Neuronal stem cell (in vitro differentiated cells): ENCODE data around the gene PCYOX1L.
A peak's percentile ranks its signal among the peaks of the same experiment; 100 is the strongest.

Experiments
- DNase-seq: peaks from one replicate; pipeline ENCODE4 v3.0.0-alpha.2; 2013; ENCODE audit warnings: low spot score
- H2AFZ ChIP-seq: one replicate; pipeline ENCODE4 v1.6.1; 2013; ENCODE audit warnings: mild to moderate bottlenecking, low read length, inconsistent platforms
- H2AK5ac ChIP-seq: 2 replicates; pipeline ENCODE4 v1.6.1; 2013; ENCODE audit warnings: low read depth, mild to moderate bottlenecking, inconsistent platforms, low read length, moderate library complexity, mixed read lengths
- H2BK120ac ChIP-seq: 2 replicates; pipeline ENCODE4 v1.6.1; 2013; ENCODE audit warnings: low read depth, mild to moderate bottlenecking, inconsistent platforms, low read length, moderate library complexity, mixed read lengths
- H2BK12ac ChIP-seq: one replicate; pipeline ENCODE4 v1.6.1; 2013; ENCODE audit warnings: low read length, inconsistent platforms
- H2BK15ac ChIP-seq: 2 replicates; pipeline ENCODE4 v1.6.1; 2013; ENCODE audit warnings: mild to moderate bottlenecking, low read length, inconsistent platforms, mixed read lengths
- H2BK5ac ChIP-seq: one replicate; pipeline ENCODE4 v1.6.1; 2013; ENCODE audit warnings: inconsistent platforms, mild to moderate bottlenecking, low read length, moderate library complexity
- H3K14ac ChIP-seq: one replicate; pipeline ENCODE4 v1.6.1; 2013; ENCODE audit warnings: low read length, inconsistent platforms
- H3K18ac ChIP-seq: 2 replicates; pipeline ENCODE4 v1.6.1; 2013; ENCODE audit warnings: low read length, inconsistent platforms
- H3K23ac ChIP-seq: 2 replicates; pipeline ENCODE4 v1.6.1; 2013; ENCODE audit warnings: low read depth, mild to moderate bottlenecking, mixed read lengths, low read length, inconsistent platforms; ENCODE audit not compliant: poor library complexity
- H3K27ac ChIP-seq: replicated peaks from 3 replicates; pipeline ENCODE4 v1.5.1; 2013; ENCODE audit warnings: low read length, inconsistent platforms
- H3K27me3 ChIP-seq, 3 experiments: 2 replicates each; pipeline ENCODE4 v1.6.1; 2013; ENCODE audit warnings: low read length in 3 of 3, mild to moderate bottlenecking in 2 of 3, inconsistent platforms in 1 of 3, low read depth in 1 of 3, mixed read lengths in 1 of 3, moderate library complexity in 1 of 3; ENCODE audit not compliant: control insufficient read depth in 3 of 3, insufficient read depth in 3 of 3
- H3K36me3 ChIP-seq, 2 donors: replicated peaks in 1 of 2; 2 replicates each; pipeline ENCODE4 v1.6.1; 2013; ENCODE audit warnings: low read length in 2 of 2; ENCODE audit not compliant: control insufficient read depth in 2 of 2, insufficient read depth in 2 of 2
- H3K4ac ChIP-seq: 2 replicates; pipeline ENCODE4 v1.6.1; 2013; ENCODE audit warnings: inconsistent platforms, mild to moderate bottlenecking, low read length, moderate library complexity
- H3K4me1 ChIP-seq, 2 donors: 1 replicate in 1 of 2; 2 replicates in 1 of 2; pipeline ENCODE4 v1.6.1; 2013; ENCODE audit warnings: low read length in 2 of 2, low read depth in 1 of 2; ENCODE audit not compliant: control insufficient read depth in 2 of 2, insufficient read depth in 1 of 2
- H3K4me2 ChIP-seq: one replicate; pipeline ENCODE4 v1.6.1; 2013; ENCODE audit warnings: mild to moderate bottlenecking, low read length, inconsistent platforms; ENCODE audit not compliant: insufficient read depth, poor library complexity, severe bottlenecking
- H3K4me3 ChIP-seq, 2 donors: 2 replicates each; pipeline ENCODE4 v1.5.1; 2013; ENCODE audit warnings: low read length in 2 of 2, mild to moderate bottlenecking in 2 of 2, inconsistent platforms in 1 of 2, moderate library complexity in 1 of 2
- H3K79me1 ChIP-seq: one replicate; pipeline ENCODE4 v1.6.1; 2013; ENCODE audit warnings: low read depth, mild to moderate bottlenecking, inconsistent platforms, low read length, moderate library complexity
- H3K9ac ChIP-seq: one replicate; pipeline ENCODE4 v1.6.1; 2013; ENCODE audit warnings: mild to moderate bottlenecking, low read depth, low read length, inconsistent platforms; ENCODE audit not compliant: poor library complexity
- H3K9me3 ChIP-seq, 2 donors: replicated peaks in 1 of 2; 2 replicates each; pipeline versions ENCODE3 to v1.6.1; 2013; ENCODE audit warnings: low read length in 2 of 2, mild to moderate bottlenecking in 2 of 2, inconsistent platforms in 1 of 2, low read depth in 1 of 2, mixed read lengths in 1 of 2, moderate library complexity in 1 of 2; ENCODE audit not compliant: control insufficient read depth in 2 of 2, insufficient read depth in 1 of 2
- H4K8ac ChIP-seq: one replicate; pipeline ENCODE4 v1.6.1; 2013; ENCODE audit warnings: low read depth, mild to moderate bottlenecking, inconsistent platforms, low read length, moderate library complexity
- H4K91ac ChIP-seq: one replicate; pipeline ENCODE4 v1.6.1; 2013; ENCODE audit warnings: low read length, low read depth, mild to moderate bottlenecking, inconsistent platforms; ENCODE audit not compliant: poor library complexity
- WGBS, 2 donors: extraction: QIAGEN DNeasy Blood & Tissue Kit; methylation state at CpG; one replicate each; pipeline ENCODE4 v1.1.7; 2013; ENCODE audit warnings: missing lambda C conversion rate in 2 of 2, mixed read lengths in 1 of 2; ENCODE audit not compliant: insufficient read length in 2 of 2, insufficient replicate concordance in 1 of 2; ENCODE audit errors: extremely low coverage in 2 of 2; 5-methylcytosine and 5-hydroxymethylcytosine counted together

PCYOX1L gene

GRCh38 chr5:149407323-149408251 lies 49.7 kb downstream of the PCYOX1L start:
- Histone ChIP-seq H2BK5ac (no peak overlapping the region), H3K4me3 (no peak overlapping the region), H3K9me3 (no peaks in the 10 kb centered on the region), H3K27me3 (peaks cover 0 to 7% (median 0%) of the 10 kb centered on the region in 3 experiments), H4K8ac (no peak overlapping the region), H3K4me1 (peaks cover 18 to 20% of the 10 kb centered on the region in 2 donors), H3K23ac (no peak overlapping the region), H2BK12ac (no peak overlapping the region), H2BK120ac (no peak overlapping the region), H2AFZ (peak overlapping the region; percentile 12), H3K4me2 (no peak overlapping the region), H2BK15ac (peak overlapping the region; percentile 69), H3K18ac (peak overlapping the region; percentile 36), H3K79me1 (no peaks in the 10 kb centered on the region), H3K4ac (no peak overlapping the region), H3K27ac (no peak overlapping the region), H3K9ac (no peak overlapping the region), H4K91ac (no peak overlapping the region), H3K36me3 (no peaks in the 10 kb centered on the region), H2AK5ac (no peak overlapping the region), H3K14ac (no peak overlapping the region)
- no peak for DNase-seq
- no CpG with 5 or more reads among the region's 11 CpGs for WGBS, 2 donors

GRCh38 chr5:149408252-149409099 lies 50.6 kb downstream of the PCYOX1L start:
- no peak overlapping the region for H3K4me3 ChIP-seq
- H2AK5ac ChIP-seq: peak overlapping the region; percentile 53
- peak overlapping the region; percentile 90 for H2BK15ac ChIP-seq
- no peaks in the 10 kb centered on the region for H3K9me3 ChIP-seq
- H3K36me3 ChIP-seq: no peaks in the 10 kb centered on the region
- H2BK120ac ChIP-seq: no peak overlapping the region
- peaks cover 18 to 20% of the 10 kb centered on the region in 2 donors for H3K4me1 ChIP-seq
- no peak overlapping the region for H3K9ac ChIP-seq
- H2AFZ ChIP-seq: no peak overlapping the region
- H4K91ac ChIP-seq: peak overlapping the region; percentile 77
- no peaks in the 10 kb centered on the region for H3K79me1 ChIP-seq
- no CpG with 5 or more reads among the region's 12 CpGs for WGBS, 2 donors
- peak overlapping the region; percentile 68 for H2BK12ac ChIP-seq
- no peak overlapping the region for H3K23ac ChIP-seq
- H3K27me3 ChIP-seq: peaks cover 0 to 7% (median 0%) of the 10 kb centered on the region in 3 experiments
- no peak overlapping the region for H3K18ac ChIP-seq
- H4K8ac ChIP-seq: no peak overlapping the region
- peak overlapping the region; percentile 59 for H3K4ac ChIP-seq
- H3K27ac ChIP-seq: no peak overlapping the region
- H3K14ac ChIP-seq: no peak overlapping the region
- H2BK5ac ChIP-seq: no peak overlapping the region
- no peak overlapping the region for H3K4me2 ChIP-seq
- no peak for DNase-seq

- Histone ChIP-seq H2AFZ (no peak overlapping the region), H3K79me1 (no peaks in the 10 kb centered on the region), H3K4me2 (no peak overlapping the region), H3K27me3 (peaks cover 0 to 7% (median 0%) of the 10 kb centered on the region in 3 experiments), H3K9me3 (no peaks in the 10 kb centered on the region), H2BK120ac (no peak overlapping the region), H3K36me3 (no peaks in the 10 kb centered on the region), H4K91ac (no peak overlapping the region), H2BK15ac (peak overlapping the region; percentile 90), H3K9ac (no peak overlapping the region), H3K4ac (no peak overlapping the region), H3K18ac (peak overlapping the region; percentile 59), H3K14ac (no peak overlapping the region), H2AK5ac (peak overlapping the region; percentile 49), H2BK5ac (no peak overlapping the region), H2BK12ac (no peak overlapping the region), H4K8ac (no peak overlapping the region), H3K27ac (no peak overlapping the region), H3K4me1 (peaks cover 18 to 20% of the 10 kb centered on the region in 2 donors), H3K4me3 (no peak overlapping the region), H3K23ac (no peak overlapping the region)
- DNase-seq: no peak
- no CpG with 5 or more reads among the region's 6 CpGs for WGBS, 2 donors
Observed at GRCh38 chr5:149409268-149409948, 51.6 kb downstream of the PCYOX1L start.
